Neural cell (in vitro differentiated cells): ENCODE measurements around the gene GRID1. TPM values are rescaled to one million over a fixed set of nuclear protein-coding genes. Genes with fewer than 3 reads are reported as not detected.
"Not testable (repeated sequence)": the region's sequence is repeated elsewhere in the genome, so short reads cannot be mapped to it uniquely, and the experiment has no call there.

Experiments
- H2AFZ ChIP-seq: fragments of 200-600, 300-800 bp; sonication (generic), shearing (Covaris generic); 2 replicates; pipeline ENCODE4 v1.6.0; 2014; ENCODE audit warnings: low read depth, mild to moderate bottlenecking, antibody characterized with exemption, low read length, moderate library complexity
- H3F3A ChIP-seq: fragments of 200-600 bp; shearing (Covaris generic); 2 replicates; pipeline ENCODE4 v1.6.1; 2016; ENCODE audit warnings: mild to moderate bottlenecking, moderate library complexity, mixed read lengths, antibody characterized with exemption, low read length; ENCODE audit not compliant: insufficient read depth, poor library complexity, severe bottlenecking
- H3K27ac ChIP-seq: fragments of 200-600, 300-800 bp; sonication (generic), shearing (Covaris generic); 2 replicates; pipeline ENCODE4 v1.5.1; 2014; ENCODE audit warnings: mild to moderate bottlenecking, low read length, moderate library complexity
- H3K27me3 ChIP-seq: fragments of 300-800, 200-600 bp; sonication (generic), shearing (Covaris generic); 2 replicates; pipeline ENCODE4 v1.6.0; 2014; ENCODE audit warnings: mild to moderate bottlenecking, low read depth, low read length, moderate library complexity; ENCODE audit not compliant: insufficient read depth
- H3K36me3 ChIP-seq: fragments of 300-800, 200-600 bp; sonication (generic), shearing (Covaris generic); 2 replicates; pipeline ENCODE4 v1.5.1; 2014; ENCODE audit warnings: mild to moderate bottlenecking, antibody characterized with exemption, low read length, moderate library complexity; ENCODE audit not compliant: insufficient read depth
- H3K4me2 ChIP-seq: fragments of 300-800, 200-600 bp; sonication (generic), shearing (Covaris generic); 2 replicates; pipeline ENCODE4 v1.6.0; 2014; ENCODE audit warnings: mild to moderate bottlenecking, low read length
- H3K4me3 ChIP-seq: fragments of 300-800, 200-600 bp; sonication (generic), shearing (Covaris generic); 2 replicates; pipeline ENCODE4 v1.5.1; 2014; ENCODE audit warnings: mild to moderate bottlenecking, low read length, moderate library complexity
- H3K79me2 ChIP-seq: fragments of 200-600 bp; shearing (Covaris generic); replicated peaks from 2 replicates; pipeline ENCODE4 v1.6.0; 2014; ENCODE audit warnings: mild to moderate bottlenecking, low read length, moderate library complexity; ENCODE audit not compliant: insufficient read depth
- H3K9ac ChIP-seq: fragments of 300-800, 200-600 bp; sonication (generic), shearing (Covaris generic); 2 replicates; pipeline ENCODE4 v1.6.1; 2016; ENCODE audit warnings: mild to moderate bottlenecking, low read length, mixed read lengths
- H3K9me2 ChIP-seq: fragments of 200-600 bp; shearing (Covaris generic); 2 replicates; pipeline ENCODE4 v1.6.1; 2016; ENCODE audit warnings: mild to moderate bottlenecking, low read length, mixed read lengths; ENCODE audit not compliant: insufficient read depth
- H3K9me3 ChIP-seq: fragments of 200-600, 300-800 bp; sonication (generic), shearing (Covaris generic); 2 replicates; pipeline ENCODE4 v1.6.1; 2016; ENCODE audit warnings: mild to moderate bottlenecking, mixed run types, low read length, moderate library complexity, mixed read lengths
- H4K20me1 ChIP-seq: fragments of 200-600 bp; shearing (Covaris generic); 2 replicates; pipeline ENCODE4 v1.6.1; 2016; ENCODE audit warnings: mild to moderate bottlenecking, mixed run types; ENCODE audit not compliant: insufficient read depth
- EP300 ChIP-seq: fragments of 450-650 bp; conservative IDR thresholded peaks from 2 replicates; pipeline ENCODE4 v1.6.1; 2014; ENCODE audit warnings: antibody characterized with exemption, mild to moderate bottlenecking, moderate library complexity; ENCODE audit not compliant: poor library complexity, severe bottlenecking
- EZH2 ChIP-seq: fragments of 200-600, 300-800 bp; shearing (Covaris generic), sonication (generic); IDR thresholded peaks from 2 replicates; pipeline ENCODE4 v1.6.1; 2014; ENCODE audit warnings: antibody characterized with exemption, low read length, borderline replicate concordance, mild to moderate bottlenecking; ENCODE audit not compliant: insufficient read depth, poor library complexity, severe bottlenecking
- MXI1 ChIP-seq: fragments of 450-650 bp; conservative IDR thresholded peaks from 2 replicates; pipeline ENCODE4 v1.6.1; 2014; ENCODE audit warnings: antibody characterized with exemption, mild to moderate bottlenecking; ENCODE audit not compliant: poor library complexity, severe bottlenecking
- POLR2AphosphoS5 ChIP-seq: IDR thresholded peaks from 2 replicates; pipeline ENCODE4 v1.6.1; 2012
- RAD21 ChIP-seq: fragments of 450-650 bp; conservative IDR thresholded peaks from 2 replicates; pipeline ENCODE4 v1.6.1; 2014; ENCODE audit warnings: antibody characterized with exemption, mild to moderate bottlenecking, moderate library complexity
- SMC3 ChIP-seq: fragments of 450-650 bp; conservative IDR thresholded peaks from 2 replicates; pipeline ENCODE4 v1.6.1; 2014; ENCODE audit warnings: antibody characterized with exemption, mild to moderate bottlenecking, moderate library complexity; ENCODE audit not compliant: poor library complexity
- TAF1 ChIP-seq: IDR thresholded peaks from 2 replicates; pipeline ENCODE4 v1.6.1; 2012; ENCODE audit warnings: low read depth
- polyA plus RNA-seq: library from polyadenylated mRNA; depleted of rRNA; stranded (reverse); fragments of >200 nt; gene quantifications from 2 replicates; pipeline ENCODE4 v1.2.3, GENCODE V29; 2014
- TF ChIP-seq, protein P1 (sequence below): fragments of 450-650 bp; IDR thresholded peaks from 2 replicates; pipeline ENCODE4 v1.5.1; 2014; ENCODE audit warnings: antibody characterized with exemption, mild to moderate bottlenecking, moderate library complexity; ENCODE audit not compliant: poor library complexity, severe bottlenecking
- TF ChIP-seq, protein P2 (sequence below): IDR thresholded peaks from 2 replicates; pipeline ENCODE4 v1.6.1; 2012; ENCODE audit warnings: borderline replicate concordance

The GRID1 gene
- polyA plus RNA-seq, 1 donor from 2014 or later = 7.3 TPM

GRCh38 chr10:86389441-86390193 lies 23.0 kb upstream of the GRID1 start:
- Histone ChIP-seq H3K4me3 (peak overlapping the region; percentile 44), H4K20me1 (no peaks in the 10 kb centered on the region), H3K4me2 (no peak overlapping the region), H3F3A (no peaks in the 10 kb centered on the region), H2AFZ (no peak overlapping the region), H3K27ac (no peak overlapping the region), H3K79me2 (no peaks in the 10 kb centered on the region), H3K9me2 (no peaks in the 10 kb centered on the region), H3K36me3 (no peaks in the 10 kb centered on the region), H3K9me3 (no peaks in the 10 kb centered on the region), H3K9ac (no peak overlapping the region), H3K27me3 (peaks cover 20% of the 10 kb centered on the region)
- TF ChIP-seq SMC3 (no peak), RAD21 (no peak), EP300 (no peak), MXI1 (no peak), POLR2AphosphoS5 (no peak), EZH2 (no peak), TAF1 (no peak)
- TF ChIP-seq, protein P1, sequence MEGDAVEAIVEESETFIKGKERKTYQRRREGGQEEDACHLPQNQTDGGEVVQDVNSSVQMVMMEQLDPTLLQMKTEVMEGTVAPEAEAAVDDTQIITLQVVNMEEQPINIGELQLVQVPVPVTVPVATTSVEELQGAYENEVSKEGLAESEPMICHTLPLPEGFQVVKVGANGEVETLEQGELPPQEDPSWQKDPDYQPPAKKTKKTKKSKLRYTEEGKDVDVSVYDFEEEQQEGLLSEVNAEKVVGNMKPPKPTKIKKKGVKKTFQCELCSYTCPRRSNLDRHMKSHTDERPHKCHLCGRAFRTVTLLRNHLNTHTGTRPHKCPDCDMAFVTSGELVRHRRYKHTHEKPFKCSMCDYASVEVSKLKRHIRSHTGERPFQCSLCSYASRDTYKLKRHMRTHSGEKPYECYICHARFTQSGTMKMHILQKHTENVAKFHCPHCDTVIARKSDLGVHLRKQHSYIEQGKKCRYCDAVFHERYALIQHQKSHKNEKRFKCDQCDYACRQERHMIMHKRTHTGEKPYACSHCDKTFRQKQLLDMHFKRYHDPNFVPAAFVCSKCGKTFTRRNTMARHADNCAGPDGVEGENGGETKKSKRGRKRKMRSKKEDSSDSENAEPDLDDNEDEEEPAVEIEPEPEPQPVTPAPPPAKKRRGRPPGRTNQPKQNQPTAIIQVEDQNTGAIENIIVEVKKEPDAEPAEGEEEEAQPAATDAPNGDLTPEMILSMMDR = no peak
- TF ChIP-seq, protein P2, sequence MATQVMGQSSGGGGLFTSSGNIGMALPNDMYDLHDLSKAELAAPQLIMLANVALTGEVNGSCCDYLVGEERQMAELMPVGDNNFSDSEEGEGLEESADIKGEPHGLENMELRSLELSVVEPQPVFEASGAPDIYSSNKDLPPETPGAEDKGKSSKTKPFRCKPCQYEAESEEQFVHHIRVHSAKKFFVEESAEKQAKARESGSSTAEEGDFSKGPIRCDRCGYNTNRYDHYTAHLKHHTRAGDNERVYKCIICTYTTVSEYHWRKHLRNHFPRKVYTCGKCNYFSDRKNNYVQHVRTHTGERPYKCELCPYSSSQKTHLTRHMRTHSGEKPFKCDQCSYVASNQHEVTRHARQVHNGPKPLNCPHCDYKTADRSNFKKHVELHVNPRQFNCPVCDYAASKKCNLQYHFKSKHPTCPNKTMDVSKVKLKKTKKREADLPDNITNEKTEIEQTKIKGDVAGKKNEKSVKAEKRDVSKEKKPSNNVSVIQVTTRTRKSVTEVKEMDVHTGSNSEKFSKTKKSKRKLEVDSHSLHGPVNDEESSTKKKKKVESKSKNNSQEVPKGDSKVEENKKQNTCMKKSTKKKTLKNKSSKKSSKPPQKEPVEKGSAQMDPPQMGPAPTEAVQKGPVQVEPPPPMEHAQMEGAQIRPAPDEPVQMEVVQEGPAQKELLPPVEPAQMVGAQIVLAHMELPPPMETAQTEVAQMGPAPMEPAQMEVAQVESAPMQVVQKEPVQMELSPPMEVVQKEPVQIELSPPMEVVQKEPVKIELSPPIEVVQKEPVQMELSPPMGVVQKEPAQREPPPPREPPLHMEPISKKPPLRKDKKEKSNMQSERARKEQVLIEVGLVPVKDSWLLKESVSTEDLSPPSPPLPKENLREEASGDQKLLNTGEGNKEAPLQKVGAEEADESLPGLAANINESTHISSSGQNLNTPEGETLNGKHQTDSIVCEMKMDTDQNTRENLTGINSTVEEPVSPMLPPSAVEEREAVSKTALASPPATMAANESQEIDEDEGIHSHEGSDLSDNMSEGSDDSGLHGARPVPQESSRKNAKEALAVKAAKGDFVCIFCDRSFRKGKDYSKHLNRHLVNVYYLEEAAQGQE = no peak

- H3K4me2 ChIP-seq, H3K9me2 ChIP-seq, H3K27ac ChIP-seq, H3K9me3 ChIP-seq, H3K36me3 ChIP-seq, H3K4me3 ChIP-seq, H3K79me2 ChIP-seq, H3K9ac ChIP-seq, H2AFZ ChIP-seq, H3F3A ChIP-seq, H4K20me1 ChIP-seq: not testable (repeated sequence)
- peaks cover 20% of the 10 kb centered on the region for H3K27me3 ChIP-seq
Observed at GRCh38 chr10:86389109-86389440, 22.5 kb upstream of the GRID1 start.
